ENCODE measurements around the gene PYHIN1. TPM values are rescaled to one million over a fixed set of nuclear protein-coding genes. Genes with fewer than 3 reads are reported as not detected.

PYHIN1 gene
- total and polyA plus RNA-seq, 9 donors = 0.06 to 0.32 (median 0.18) TPM; not detected in 1

- no peak overlapping the region for H3K27ac ChIP-seq (ENCODE audit: low read length)
- no peak overlapping the region for H3K4me3 ChIP-seq (ENCODE audit: low read length)
- H3K27me3 ChIP-seq (ENCODE audit: control insufficient read depth, insufficient read depth, low read length) = no peaks in the 10 kb centered on the region
- H3K4me1 ChIP-seq (ENCODE audit: control insufficient read depth, insufficient read depth, low read length) = no peaks in the 10 kb centered on the region
- WGBS (ENCODE audit: insufficient coverage) = no CpG with 5 or more reads among the region's 1 CpG
- DNase-seq = no peak
- H3K9me3 ChIP-seq (replicated peaks; ENCODE audit: control insufficient read depth, low read depth, low read length) = no peaks in the 10 kb centered on the region
- H3K36me3 ChIP-seq (ENCODE audit: control insufficient read depth, insufficient read depth, low read length) = no peaks in the 10 kb centered on the region
Observed at GRCh38 chr1:158941317-158941716, 10.0 kb downstream of the PYHIN1 start.

- H3K27me3 ChIP-seq (ENCODE audit: control insufficient read depth, insufficient read depth, low read length) = no peaks in the 10 kb centered on the region
- H3K9me3 ChIP-seq (replicated peaks; ENCODE audit: control insufficient read depth, low read depth, low read length) = no peaks in the 10 kb centered on the region
- H3K4me3 ChIP-seq (ENCODE audit: low read length) = no peak overlapping the region
- H3K4me1 ChIP-seq (ENCODE audit: control insufficient read depth, insufficient read depth, low read length) = no peaks in the 10 kb centered on the region
- no peak for DNase-seq
- no peaks in the 10 kb centered on the region for H3K36me3 ChIP-seq (ENCODE audit: control insufficient read depth, insufficient read depth, low read length)
- no peak overlapping the region for H3K27ac ChIP-seq (ENCODE audit: low read length)
- no CpG with 5 or more reads among the region's 2 CpGs for WGBS (ENCODE audit: insufficient coverage)
Observed at GRCh38 chr1:158942490-158942889, 11.1 kb downstream of the PYHIN1 start.

GRCh38 chr1:158943059-158943458 lies 11.7 kb downstream of the PYHIN1 start:
- DNase-seq = no peak
- no peak overlapping the region for H3K4me3 ChIP-seq (ENCODE audit: low read length)
- no peaks in the 10 kb centered on the region for H3K36me3 ChIP-seq (ENCODE audit: control insufficient read depth, insufficient read depth, low read length)
- no peak overlapping the region for H3K27ac ChIP-seq (ENCODE audit: low read length)
- no CpG with 5 or more reads among the region's 1 CpG for WGBS (ENCODE audit: insufficient coverage)
- H3K4me1 ChIP-seq (ENCODE audit: control insufficient read depth, insufficient read depth, low read length) = no peaks in the 10 kb centered on the region
- H3K9me3 ChIP-seq (replicated peaks; ENCODE audit: control insufficient read depth, low read depth, low read length) = no peaks in the 10 kb centered on the region
- no peaks in the 10 kb centered on the region for H3K27me3 ChIP-seq (ENCODE audit: control insufficient read depth, insufficient read depth, low read length)

GRCh38 chr1:158945061-158945460 lies 13.7 kb downstream of the PYHIN1 start:
- Histone ChIP-seq H3K27me3 (ENCODE audit: control insufficient read depth, insufficient read depth, low read length) (no peaks in the 10 kb centered on the region), H3K9me3 (replicated peaks; ENCODE audit: control insufficient read depth, low read depth, low read length) (no peaks in the 10 kb centered on the region), H3K4me3 (ENCODE audit: low read length) (no peak overlapping the region), H3K27ac (ENCODE audit: low read length) (no peak overlapping the region), H3K36me3 (ENCODE audit: control insufficient read depth, insufficient read depth, low read length) (no peaks in the 10 kb centered on the region), H3K4me1 (ENCODE audit: control insufficient read depth, insufficient read depth, low read length) (no peaks in the 10 kb centered on the region)
- DNase-seq = no peak
- no CpG with 5 or more reads among the region's 2 CpGs for WGBS (ENCODE audit: insufficient coverage)

- H3K4me3 ChIP-seq (ENCODE audit: low read length) = no peak overlapping the region
- H3K9me3 ChIP-seq (replicated peaks; ENCODE audit: control insufficient read depth, low read depth, low read length) = no peaks in the 10 kb centered on the region
- H3K4me1 ChIP-seq (ENCODE audit: control insufficient read depth, insufficient read depth, low read length) = no peaks in the 10 kb centered on the region
- H3K27ac ChIP-seq (ENCODE audit: low read length) = no peak overlapping the region
- no peak for DNase-seq
- H3K27me3 ChIP-seq (ENCODE audit: control insufficient read depth, insufficient read depth, low read length) = no peaks in the 10 kb centered on the region
- H3K36me3 ChIP-seq (ENCODE audit: control insufficient read depth, insufficient read depth, low read length) = no peaks in the 10 kb centered on the region
Observed at GRCh38 chr1:158946785-158947184, 15.4 kb downstream of the PYHIN1 start.

- WGBS (ENCODE audit: insufficient coverage) = 78% methylated on average over 8 of the region's 15 CpGs
- H3K27ac ChIP-seq (ENCODE audit: low read length) = no peak overlapping the region
Observed at GRCh38 chr1:158951956-158952355, 20.6 kb downstream of the PYHIN1 start.

GRCh38 chr1:158952416-158952815 lies 21.1 kb downstream of the PYHIN1 start:
- WGBS (ENCODE audit: insufficient coverage) = 95% methylated on average over 6 of the region's 9 CpGs
- Histone ChIP-seq H3K9me3 (replicated peaks; ENCODE audit: control insufficient read depth, low read depth, low read length) (no peaks in the 10 kb centered on the region), H3K27ac (ENCODE audit: low read length) (no peak overlapping the region), H3K4me3 (ENCODE audit: low read length) (no peak overlapping the region), H3K36me3 (ENCODE audit: control insufficient read depth, insufficient read depth, low read length) (no peaks in the 10 kb centered on the region), H3K27me3 (ENCODE audit: control insufficient read depth, insufficient read depth, low read length) (no peaks in the 10 kb centered on the region), H3K4me1 (ENCODE audit: control insufficient read depth, insufficient read depth, low read length) (no peaks in the 10 kb centered on the region)
- DNase-seq = no peak

More at GRCh38 chr1:158951956-158952355, 20.6 kb downstream of the PYHIN1 start:
- Histone ChIP-seq H3K4me3 (ENCODE audit: low read length) (no peak overlapping the region), H3K9me3 (replicated peaks; ENCODE audit: control insufficient read depth, low read depth, low read length) (no peaks in the 10 kb centered on the region), H3K4me1 (ENCODE audit: control insufficient read depth, insufficient read depth, low read length) (no peaks in the 10 kb centered on the region), H3K27me3 (ENCODE audit: control insufficient read depth, insufficient read depth, low read length) (no peaks in the 10 kb centered on the region), H3K36me3 (ENCODE audit: control insufficient read depth, insufficient read depth, low read length) (no peaks in the 10 kb centered on the region)
- peak; percentile 56 for DNase-seq

- Histone ChIP-seq H3K9me3 (replicated peaks; ENCODE audit: control insufficient read depth, low read depth, low read length) (no peaks in the 10 kb centered on the region), H3K4me3 (ENCODE audit: low read length) (no peak overlapping the region), H3K36me3 (ENCODE audit: control insufficient read depth, insufficient read depth, low read length) (no peaks in the 10 kb centered on the region), H3K4me1 (ENCODE audit: control insufficient read depth, insufficient read depth, low read length) (no peaks in the 10 kb centered on the region), H3K27ac (ENCODE audit: low read length) (no peak overlapping the region), H3K27me3 (ENCODE audit: control insufficient read depth, insufficient read depth, low read length) (no peaks in the 10 kb centered on the region)
- WGBS (ENCODE audit: insufficient coverage) = no CpG with 5 or more reads among the region's 1 CpG
- no peak for DNase-seq
Observed at GRCh38 chr1:158961178-158961577, 29.8 kb downstream of the PYHIN1 start.

GRCh38 chr1:158962983-158963382 lies 31.6 kb downstream of the PYHIN1 start:
- Histone ChIP-seq H3K4me1 (ENCODE audit: control insufficient read depth, insufficient read depth, low read length) (no peaks in the 10 kb centered on the region), H3K27ac (ENCODE audit: low read length) (no peak overlapping the region), H3K9me3 (replicated peaks; ENCODE audit: control insufficient read depth, low read depth, low read length) (no peaks in the 10 kb centered on the region), H3K4me3 (ENCODE audit: low read length) (no peak overlapping the region), H3K36me3 (ENCODE audit: control insufficient read depth, insufficient read depth, low read length) (no peaks in the 10 kb centered on the region), H3K27me3 (ENCODE audit: control insufficient read depth, insufficient read depth, low read length) (no peaks in the 10 kb centered on the region)
- no peak for DNase-seq
- 46% methylated on average over 5 of the region's 5 CpGs for WGBS (ENCODE audit: insufficient coverage)

GRCh38 chr1:158969166-158969565 lies 37.8 kb downstream of the PYHIN1 start:
- no CpG with 5 or more reads among the region's 3 CpGs for WGBS (ENCODE audit: insufficient coverage)
- H3K4me1 ChIP-seq (ENCODE audit: control insufficient read depth, insufficient read depth, low read length) = no peaks in the 10 kb centered on the region
- H3K27ac ChIP-seq (ENCODE audit: low read length) = no peak overlapping the region
- no peak for DNase-seq
- no peaks in the 10 kb centered on the region for H3K27me3 ChIP-seq (ENCODE audit: control insufficient read depth, insufficient read depth, low read length)
- no peak overlapping the region for H3K4me3 ChIP-seq (ENCODE audit: low read length)
- H3K36me3 ChIP-seq (ENCODE audit: control insufficient read depth, insufficient read depth, low read length) = no peaks in the 10 kb centered on the region
- H3K9me3 ChIP-seq (replicated peaks; ENCODE audit: control insufficient read depth, low read depth, low read length) = no peaks in the 10 kb centered on the region

GRCh38 chr1:158969855-158970254 lies 38.5 kb downstream of the PYHIN1 start:
- H3K27me3 ChIP-seq (ENCODE audit: control insufficient read depth, insufficient read depth, low read length) = no peaks in the 10 kb centered on the region
- no peaks in the 10 kb centered on the region for H3K9me3 ChIP-seq (replicated peaks; ENCODE audit: control insufficient read depth, low read depth, low read length)
- no peaks in the 10 kb centered on the region for H3K36me3 ChIP-seq (ENCODE audit: control insufficient read depth, insufficient read depth, low read length)
- no peak for DNase-seq
- no peaks in the 10 kb centered on the region for H3K4me1 ChIP-seq (ENCODE audit: control insufficient read depth, insufficient read depth, low read length)
- H3K27ac ChIP-seq (ENCODE audit: low read length) = no peak overlapping the region
- WGBS (ENCODE audit: insufficient coverage) = no CpG with 5 or more reads among the region's 1 CpG
- H3K4me3 ChIP-seq (ENCODE audit: low read length) = no peak overlapping the region

Measured in muscle of leg (tissue), 11 donors.